MM.1S (cell line): ENCODE measurements around the gene MISP.

Experiments
- DNase-seq: peaks from one replicate; pipeline ENCODE4 v3.0.0-alpha.2; 2015
- H2AFZ ChIP-seq: fragments of 300-600 bp; sonication (generic); 2 replicates; pipeline ENCODE4 v1.6.0; 2016; ENCODE audit warnings: antibody characterized with exemption, low read length
- H3F3A ChIP-seq: fragments of 300-600 bp; sonication (generic); 2 replicates; pipeline ENCODE4 v1.6.1; 2016; ENCODE audit warnings: mild to moderate bottlenecking, antibody characterized with exemption, low read length, moderate library complexity, mixed read lengths; ENCODE audit not compliant: insufficient read depth
- H3K27ac ChIP-seq: fragments of 300-600 bp; sonication (generic); 2 replicates; pipeline ENCODE4 v1.5.1; 2016; ENCODE audit warnings: mild to moderate bottlenecking, low read length
- H3K27me3 ChIP-seq: fragments of 300-600 bp; sonication (generic); replicated peaks from 2 replicates; pipeline ENCODE4 v1.6.0; 2016; ENCODE audit warnings: low read length; ENCODE audit not compliant: insufficient read depth
- H3K36me3 ChIP-seq: fragments of 300-600 bp; sonication (generic); replicated peaks from 2 replicates; pipeline ENCODE4 v1.6.1; 2016; ENCODE audit warnings: mild to moderate bottlenecking, low read length, mixed read lengths; ENCODE audit not compliant: insufficient read depth
- H3K4me1 ChIP-seq: fragments of 300-600 bp; sonication (generic); 2 replicates; pipeline ENCODE4 v1.6.1; 2016; ENCODE audit warnings: low read length, mixed read lengths
- H3K4me2 ChIP-seq: fragments of 300-600 bp; sonication (generic); 2 replicates; pipeline ENCODE4 v1.6.0; 2016; ENCODE audit warnings: low read depth, low read length
- H3K4me3 ChIP-seq: fragments of 300-600 bp; sonication (generic); 2 replicates; pipeline ENCODE4 v1.5.1; 2016; ENCODE audit warnings: low read length, mixed read lengths
- H3K79me2 ChIP-seq: fragments of 300-600 bp; sonication (generic); 2 replicates; pipeline ENCODE4 v1.6.1; 2016; ENCODE audit warnings: mixed run types, low read length, mixed read lengths
- H3K9ac ChIP-seq: fragments of 300-600 bp; sonication (generic); 2 replicates; pipeline ENCODE4 v1.6.1; 2016; ENCODE audit warnings: low read length, mixed read lengths
- H3K9me2 ChIP-seq: fragments of 300-600 bp; sonication (generic); replicated peaks from 2 replicates; pipeline ENCODE4 v1.6.1; 2016; ENCODE audit warnings: mild to moderate bottlenecking, low read length, mixed read lengths; ENCODE audit not compliant: insufficient read depth
- H3K9me3 ChIP-seq: fragments of 300-600 bp; sonication (generic); replicated peaks from 2 replicates; pipeline ENCODE4 v1.6.1; 2016; ENCODE audit warnings: mild to moderate bottlenecking, low read length, mixed read lengths; ENCODE audit not compliant: insufficient read depth
- H4K20me1 ChIP-seq: fragments of 300-600 bp; sonication (generic); 2 replicates; pipeline ENCODE4 v1.6.1; 2016; ENCODE audit warnings: mild to moderate bottlenecking, low read length, moderate library complexity, mixed read lengths; ENCODE audit not compliant: insufficient read depth
- EZH2 ChIP-seq: fragments of 300-600 bp; sonication (generic); optimal IDR thresholded peaks from 2 replicates; pipeline ENCODE3; 2017; ENCODE audit warnings: low read depth, mild to moderate bottlenecking, antibody characterized with exemption, low read length, mixed read lengths
- EZH2phosphoT487 ChIP-seq: fragments of 300-600 bp; sonication (generic); IDR thresholded peaks from 2 replicates; pipeline ENCODE4 v1.6.1; 2018; ENCODE audit warnings: antibody characterized with exemption, low read length
- TF ChIP-seq, protein P1 (sequence below): fragments of 300-600 bp; sonication (generic); IDR thresholded peaks from 2 replicates; pipeline ENCODE4 v1.5.1; 2016; ENCODE audit warnings: antibody characterized with exemption, low read length, mixed read lengths

Gene MISP

GRCh38 chr19:715347-715746, 35.6 kb upstream of the MISP start:
- TF ChIP-seq, protein P1, sequence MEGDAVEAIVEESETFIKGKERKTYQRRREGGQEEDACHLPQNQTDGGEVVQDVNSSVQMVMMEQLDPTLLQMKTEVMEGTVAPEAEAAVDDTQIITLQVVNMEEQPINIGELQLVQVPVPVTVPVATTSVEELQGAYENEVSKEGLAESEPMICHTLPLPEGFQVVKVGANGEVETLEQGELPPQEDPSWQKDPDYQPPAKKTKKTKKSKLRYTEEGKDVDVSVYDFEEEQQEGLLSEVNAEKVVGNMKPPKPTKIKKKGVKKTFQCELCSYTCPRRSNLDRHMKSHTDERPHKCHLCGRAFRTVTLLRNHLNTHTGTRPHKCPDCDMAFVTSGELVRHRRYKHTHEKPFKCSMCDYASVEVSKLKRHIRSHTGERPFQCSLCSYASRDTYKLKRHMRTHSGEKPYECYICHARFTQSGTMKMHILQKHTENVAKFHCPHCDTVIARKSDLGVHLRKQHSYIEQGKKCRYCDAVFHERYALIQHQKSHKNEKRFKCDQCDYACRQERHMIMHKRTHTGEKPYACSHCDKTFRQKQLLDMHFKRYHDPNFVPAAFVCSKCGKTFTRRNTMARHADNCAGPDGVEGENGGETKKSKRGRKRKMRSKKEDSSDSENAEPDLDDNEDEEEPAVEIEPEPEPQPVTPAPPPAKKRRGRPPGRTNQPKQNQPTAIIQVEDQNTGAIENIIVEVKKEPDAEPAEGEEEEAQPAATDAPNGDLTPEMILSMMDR = no peak
- TF ChIP-seq EZH2 (no peak), EZH2phosphoT487 (no peak)
- Histone ChIP-seq H3K4me2 (no peak overlapping the region), H3K36me3 (no peaks in the 10 kb centered on the region), H4K20me1 (no peaks in the 10 kb centered on the region), H3F3A (no peaks in the 10 kb centered on the region), H3K79me2 (no peaks in the 10 kb centered on the region), H3K9me2 (no peaks in the 10 kb centered on the region), H2AFZ (no peak overlapping the region), H3K27me3 (peaks cover 89% of the 10 kb centered on the region), H3K9ac (no peak overlapping the region), H3K27ac (no peak overlapping the region), H3K4me1 (no peaks in the 10 kb centered on the region), H3K9me3 (no peaks in the 10 kb centered on the region), H3K4me3 (no peak overlapping the region)
- no peak for DNase-seq

GRCh38 chr19:718251-718951, 32.5 kb upstream of the MISP start:
- H3K9ac ChIP-seq = no peak overlapping the region

DNA sequence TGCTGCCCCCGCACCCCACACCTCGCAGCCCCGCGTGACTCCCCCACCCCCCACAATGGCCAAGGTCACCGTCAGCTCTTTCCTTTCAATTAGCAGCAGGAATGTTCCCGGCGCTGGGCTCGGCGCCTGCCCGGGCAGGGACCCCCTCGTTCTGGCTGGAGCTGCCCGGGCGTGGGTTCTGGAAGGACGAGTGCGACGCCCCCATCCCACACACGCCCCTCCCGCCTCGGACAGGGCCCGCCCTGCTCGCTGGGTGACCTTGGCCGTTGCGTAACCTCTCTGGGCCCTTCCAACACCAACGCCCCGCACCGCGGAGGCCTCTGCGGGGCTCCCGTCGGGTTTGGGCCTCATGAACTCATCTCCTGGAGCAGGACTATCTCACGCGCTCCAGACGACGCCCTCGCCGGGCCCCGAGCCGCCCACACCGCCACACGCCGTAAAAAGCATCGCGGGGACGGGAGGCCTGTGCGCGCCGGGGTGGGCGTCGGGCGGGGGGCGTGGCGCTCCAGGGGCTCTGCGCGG, 31.9 kb upstream of the MISP start:
- TF ChIP-seq, protein P1 = no peak
- TF ChIP-seq EZH2phosphoT487 (no peak), EZH2 (no peak)
- H3K4me2 ChIP-seq = no peak overlapping the region
- no peaks in the 10 kb centered on the region for H3K9me2 ChIP-seq
- H2AFZ ChIP-seq = no peak overlapping the region
- H3K4me3 ChIP-seq = no peak overlapping the region
- H3K9ac ChIP-seq = no peak overlapping the region
- H3K27me3 ChIP-seq = peaks cover 89% of the 10 kb centered on the region
- no peak for DNase-seq
- no peaks in the 10 kb centered on the region for H3K9me3 ChIP-seq
- H4K20me1 ChIP-seq = no peaks in the 10 kb centered on the region
- H3K79me2 ChIP-seq = no peaks in the 10 kb centered on the region
- no peaks in the 10 kb centered on the region for H3K36me3 ChIP-seq
- H3K4me1 ChIP-seq = no peaks in the 10 kb centered on the region
- no peaks in the 10 kb centered on the region for H3F3A ChIP-seq
- H3K27ac ChIP-seq = no peak overlapping the region

More at GRCh38 chr19:718251-718951, 32.5 kb upstream of the MISP start:
- Histone ChIP-seq H3K27me3 (peaks cover 89% of the 10 kb centered on the region), H3K4me1 (no peaks in the 10 kb centered on the region), H2AFZ (no peak overlapping the region), H3K27ac (no peak overlapping the region), H3K9me2 (no peaks in the 10 kb centered on the region), H4K20me1 (no peaks in the 10 kb centered on the region), H3K9me3 (no peaks in the 10 kb centered on the region), H3K4me3 (no peak overlapping the region), H3F3A (no peaks in the 10 kb centered on the region), H3K4me2 (no peak overlapping the region), H3K36me3 (no peaks in the 10 kb centered on the region), H3K79me2 (no peaks in the 10 kb centered on the region)
- TF ChIP-seq, protein P1 = no peak
- no peak for TF ChIP-seq EZH2
- no peak for TF ChIP-seq EZH2phosphoT487
- DNase-seq = no peak
